Stromal cell of bone marrow (primary cell): Measurements from ENCODE around the gene CTSG.
"Not testable (repeated sequence)": the region's sequence is repeated elsewhere in the genome, so short reads cannot be mapped to it uniquely, and the experiment has no call there.

Experiments
- DNase-seq: peaks from one replicate; pipeline ENCODE4 v3.0.0-alpha.2; 2012; ENCODE audit warnings: low read depth

CTSG gene, protein sequence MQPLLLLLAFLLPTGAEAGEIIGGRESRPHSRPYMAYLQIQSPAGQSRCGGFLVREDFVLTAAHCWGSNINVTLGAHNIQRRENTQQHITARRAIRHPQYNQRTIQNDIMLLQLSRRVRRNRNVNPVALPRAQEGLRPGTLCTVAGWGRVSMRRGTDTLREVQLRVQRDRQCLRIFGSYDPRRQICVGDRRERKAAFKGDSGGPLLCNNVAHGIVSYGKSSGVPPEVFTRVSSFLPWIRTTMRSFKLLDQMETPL

DNA sequence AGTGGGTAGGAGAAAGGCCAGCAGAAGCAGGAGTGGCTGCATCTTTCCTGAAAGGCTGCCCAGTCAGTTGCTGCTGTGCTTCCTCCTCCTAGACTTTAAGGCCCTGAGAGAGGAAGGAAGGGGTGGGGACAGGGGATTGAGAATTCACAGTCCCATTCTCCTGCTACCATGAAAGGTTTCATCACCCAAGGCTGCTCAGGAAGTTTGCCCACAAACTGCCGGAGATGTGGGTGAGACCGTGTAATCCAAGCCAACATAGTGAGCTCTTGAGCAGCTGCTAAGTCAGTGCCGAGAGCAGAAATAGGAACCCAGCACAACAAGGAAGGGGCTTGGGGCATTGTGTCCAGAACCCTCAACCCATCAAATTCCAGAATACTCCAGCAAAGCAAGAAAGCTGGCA lies at the start of gene CTSG:
CTSG (minus strand) TSS at position 69 of the 400 bp plus-strand sequence; CDS start at position 42, 27 bp downstream.
- DNase-seq, result no peak

DNA sequence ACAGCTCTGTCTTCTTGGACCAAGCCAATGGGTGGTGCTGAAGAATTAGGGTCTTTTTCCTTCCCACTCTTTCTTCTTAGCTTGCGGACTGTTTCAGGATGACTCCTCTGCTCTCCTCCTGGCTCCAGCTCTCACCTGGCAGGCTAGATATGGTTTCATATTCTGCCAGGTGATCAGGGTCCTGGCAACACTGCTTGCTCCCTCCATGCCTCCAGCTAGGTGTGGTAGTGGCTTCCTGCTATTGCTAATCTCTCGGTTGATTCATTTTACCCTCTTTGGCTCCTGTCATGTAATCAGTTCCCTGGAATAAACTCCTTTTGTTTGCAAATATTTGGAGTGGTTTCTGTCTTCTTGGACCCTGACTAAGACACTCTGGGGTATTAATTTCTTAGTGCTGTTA lies 37.7 kb upstream of the CTSG start:
- DNase-seq, result no peak

DNA sequence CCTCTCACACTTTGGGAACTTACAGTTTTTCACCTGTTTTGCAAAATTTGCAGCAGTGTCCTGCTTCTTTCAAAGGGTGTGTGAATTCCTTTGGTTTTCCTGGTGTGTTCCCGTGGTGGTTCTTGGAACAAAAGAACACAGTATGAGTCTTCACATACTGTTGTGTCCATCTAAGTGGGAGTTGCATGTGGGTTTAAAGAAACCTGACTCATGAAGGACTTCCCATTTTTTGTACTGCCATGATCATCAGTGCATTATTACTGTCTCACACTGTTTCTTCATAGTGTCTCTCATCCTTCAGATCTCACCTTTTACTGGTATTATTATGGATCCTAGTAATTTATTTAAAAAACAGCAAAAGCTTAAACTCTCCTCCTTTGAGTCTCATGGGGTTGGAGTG lies 37.2 kb upstream of the CTSG start:
- DNase-seq, result no peak

DNA sequence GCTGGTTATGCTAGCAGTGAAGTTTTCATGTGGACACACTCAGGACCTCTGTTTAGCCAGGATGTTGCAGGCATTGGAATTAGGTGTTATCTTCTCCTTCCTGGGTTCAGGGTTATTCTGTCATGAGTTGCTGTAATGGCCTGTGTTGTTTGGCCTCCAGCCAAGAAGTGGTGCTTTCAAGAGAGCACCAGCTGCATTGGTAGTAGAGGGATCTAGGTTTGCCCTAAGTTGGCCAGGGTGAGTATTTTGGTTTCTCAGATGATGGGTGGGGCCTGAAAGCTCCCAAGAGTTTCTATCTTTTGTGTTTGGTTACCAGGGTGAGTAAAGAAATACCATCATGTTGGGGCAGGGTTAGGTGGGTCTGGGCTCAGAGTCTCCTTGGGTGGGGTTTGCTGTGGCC lies 36.1 kb upstream of the CTSG start:
- no peak for DNase-seq

DNA sequence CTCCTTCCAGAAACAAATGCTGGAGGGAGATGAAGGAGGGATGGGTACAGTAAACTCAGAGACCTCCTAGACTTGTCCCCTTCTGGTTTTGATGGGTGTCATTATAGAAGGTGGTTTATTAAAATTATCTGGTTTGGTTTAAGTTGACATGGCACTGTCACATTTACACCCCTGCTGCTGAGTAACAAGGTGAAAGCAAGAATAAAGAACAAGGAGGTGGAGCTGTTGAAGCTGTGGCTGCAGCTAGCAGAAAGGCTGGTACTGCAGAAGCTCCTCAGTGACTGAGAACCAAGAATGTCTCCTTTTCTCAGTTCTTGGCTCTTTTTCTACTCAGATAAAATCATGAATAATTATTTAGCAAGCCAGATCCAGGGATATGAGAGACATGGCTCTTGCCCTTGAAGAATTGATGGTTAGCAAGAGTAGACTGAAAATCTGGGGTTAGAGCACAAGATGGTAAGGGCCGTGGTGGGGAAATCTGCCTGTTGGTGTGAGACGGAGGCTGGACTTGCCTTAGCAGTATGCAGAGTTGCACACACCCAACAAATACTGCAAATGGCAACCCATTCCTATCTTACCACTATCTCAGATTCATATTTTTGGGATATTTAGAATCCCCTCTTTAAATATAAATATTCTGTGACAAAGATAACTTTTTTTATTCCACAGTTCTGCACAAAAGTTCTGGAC lies 33.8 kb upstream of the CTSG start, which contains the start of gene GZMH:
GZMH (minus strand) TSS at position 31 of the 690 bp plus-strand sequence. CDS start 72 bp downstream, outside the sequence.
- no peak for DNase-seq

DNA sequence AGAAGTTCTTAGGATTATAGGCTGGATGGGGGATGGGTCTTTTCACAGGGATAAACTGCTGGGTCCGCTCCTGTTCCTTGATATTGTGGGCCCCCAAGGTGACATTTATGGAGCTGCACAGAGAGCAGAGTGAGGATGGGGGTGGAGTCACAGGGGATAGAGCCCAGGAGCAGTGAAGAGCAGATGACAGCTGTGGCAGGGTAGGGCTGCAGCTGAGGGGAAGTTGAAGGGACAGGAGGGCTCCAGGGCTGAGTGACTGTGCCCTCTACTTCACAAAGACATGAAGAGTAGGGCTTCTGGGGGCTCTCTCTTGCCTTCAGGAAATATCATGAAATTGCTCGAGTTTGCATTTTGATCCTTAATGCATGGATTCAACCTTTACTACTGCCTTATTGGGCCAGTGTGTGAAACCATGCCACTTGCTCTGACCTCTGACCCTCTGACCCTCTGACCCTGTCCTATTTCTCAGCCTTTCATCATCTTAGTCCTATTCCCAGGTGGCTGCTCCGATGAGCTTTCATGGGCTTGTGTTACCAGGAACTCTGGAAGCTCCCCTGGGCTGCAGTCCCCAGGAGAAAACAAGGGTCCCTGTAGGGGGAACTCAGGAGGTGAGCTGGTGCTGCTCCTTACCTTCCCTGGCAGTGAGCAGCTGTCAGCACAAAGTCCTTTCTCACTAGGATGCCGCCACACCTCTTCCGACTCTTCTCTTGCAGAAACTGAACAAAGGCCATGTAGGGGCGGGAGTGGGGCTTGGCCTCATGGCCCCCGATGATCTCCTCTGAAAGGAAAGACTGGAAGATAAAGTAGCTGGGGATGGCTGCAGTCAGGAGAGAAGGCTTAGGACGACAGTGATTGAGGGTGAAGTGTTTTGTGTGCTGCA lies 31.8 kb upstream of the CTSG start:
- no peak for DNase-seq

DNA sequence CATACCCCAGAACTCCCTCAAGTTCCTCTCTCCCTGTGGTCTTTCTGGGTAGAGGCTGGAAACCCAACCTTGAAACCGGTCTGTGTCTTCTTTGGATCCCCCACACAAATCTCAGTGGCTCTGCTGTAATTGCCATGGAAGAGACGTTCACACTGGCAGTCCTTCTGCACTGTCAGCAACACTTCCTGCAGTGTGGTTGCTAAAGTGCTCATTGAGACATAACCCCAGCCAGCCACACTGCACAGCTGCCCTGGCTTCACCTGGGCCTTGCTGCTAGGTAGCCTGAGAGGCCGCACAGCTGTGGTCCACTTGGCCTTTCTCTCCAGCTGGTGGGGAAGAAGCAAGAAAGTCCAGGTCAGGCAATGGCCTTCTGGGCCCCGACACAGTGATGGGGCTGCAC lies 31.0 kb upstream of the CTSG start:
- DNase-seq, result no peak

DNA sequence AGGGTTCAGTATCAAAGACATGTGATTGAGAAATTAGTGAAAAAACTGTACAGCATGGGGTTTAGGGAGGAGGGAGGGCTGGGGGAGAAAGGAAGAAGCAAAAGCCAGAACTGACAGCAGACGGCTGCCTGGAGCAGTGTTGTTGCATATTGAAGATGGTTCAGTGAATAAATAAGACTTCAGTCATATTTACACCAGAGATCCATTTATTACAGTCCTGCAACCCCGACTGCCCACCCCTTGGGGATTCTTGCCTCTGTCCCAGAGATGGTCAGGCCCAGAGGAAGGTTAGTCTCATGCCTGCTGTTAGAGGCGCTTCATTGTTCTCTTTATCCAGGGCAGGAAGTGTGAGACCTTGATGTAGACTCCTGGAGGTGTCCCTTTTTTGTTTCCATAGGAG lies 30.2 kb upstream of the CTSG start:
- no peak for DNase-seq

DNA sequence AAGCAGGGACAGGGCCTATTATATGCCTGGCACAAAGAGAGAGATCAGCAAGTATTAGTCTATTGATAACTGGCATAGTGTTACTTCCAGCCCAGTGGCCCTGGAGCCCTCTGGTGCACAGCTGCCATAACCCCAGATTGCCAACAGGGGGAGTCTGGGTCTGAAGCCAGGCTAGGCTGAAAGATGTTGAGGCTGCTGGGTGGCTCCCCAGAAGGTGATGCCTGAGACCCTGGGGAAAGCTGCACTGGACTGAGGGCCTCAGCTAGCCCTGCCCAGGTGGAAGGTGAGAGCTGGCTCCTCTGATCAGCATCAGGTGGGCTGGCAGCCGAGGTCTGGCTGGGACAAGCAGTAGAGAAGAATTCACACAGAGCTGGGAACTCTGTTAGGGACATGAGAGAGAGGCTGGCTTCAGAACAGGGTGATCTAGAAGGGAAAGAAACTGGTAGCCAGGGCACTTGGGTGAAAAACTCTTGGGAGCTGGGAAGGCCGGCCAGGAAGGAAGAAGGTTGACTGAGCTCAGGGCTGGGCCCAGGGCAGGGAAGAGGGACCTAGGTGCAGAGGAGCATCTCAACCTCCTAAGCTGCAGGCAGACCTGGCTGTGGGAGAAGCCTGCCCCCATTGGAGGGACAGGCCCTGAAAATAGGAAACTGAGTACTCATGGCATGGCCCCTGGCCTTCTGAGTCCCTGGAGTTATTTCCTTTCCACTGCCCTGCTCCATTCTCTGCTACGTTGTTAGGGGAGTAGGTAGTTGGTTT lies 29.6 kb upstream of the CTSG start:
- DNase-seq, result no peak

DNA sequence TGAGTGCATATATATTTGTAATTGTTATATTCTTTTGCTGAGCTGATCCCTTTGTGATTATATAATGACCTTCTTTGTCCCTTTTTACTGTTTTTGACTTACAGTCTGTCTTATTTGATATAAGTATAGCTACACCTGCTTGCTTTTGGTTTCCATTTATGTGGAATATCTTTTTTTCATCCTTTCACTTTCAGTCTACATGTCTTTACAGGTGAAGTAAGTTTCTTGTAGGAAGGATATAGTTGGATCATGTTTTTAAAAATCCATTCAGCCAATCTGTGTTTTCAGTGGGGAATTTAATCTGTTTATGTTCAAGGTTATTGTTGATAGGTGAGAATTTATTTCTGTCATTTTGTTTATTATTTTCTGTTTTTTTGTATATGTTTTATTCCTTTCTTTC lies 21.4 kb upstream of the CTSG start:
- DNase-seq, result no peak

DNA sequence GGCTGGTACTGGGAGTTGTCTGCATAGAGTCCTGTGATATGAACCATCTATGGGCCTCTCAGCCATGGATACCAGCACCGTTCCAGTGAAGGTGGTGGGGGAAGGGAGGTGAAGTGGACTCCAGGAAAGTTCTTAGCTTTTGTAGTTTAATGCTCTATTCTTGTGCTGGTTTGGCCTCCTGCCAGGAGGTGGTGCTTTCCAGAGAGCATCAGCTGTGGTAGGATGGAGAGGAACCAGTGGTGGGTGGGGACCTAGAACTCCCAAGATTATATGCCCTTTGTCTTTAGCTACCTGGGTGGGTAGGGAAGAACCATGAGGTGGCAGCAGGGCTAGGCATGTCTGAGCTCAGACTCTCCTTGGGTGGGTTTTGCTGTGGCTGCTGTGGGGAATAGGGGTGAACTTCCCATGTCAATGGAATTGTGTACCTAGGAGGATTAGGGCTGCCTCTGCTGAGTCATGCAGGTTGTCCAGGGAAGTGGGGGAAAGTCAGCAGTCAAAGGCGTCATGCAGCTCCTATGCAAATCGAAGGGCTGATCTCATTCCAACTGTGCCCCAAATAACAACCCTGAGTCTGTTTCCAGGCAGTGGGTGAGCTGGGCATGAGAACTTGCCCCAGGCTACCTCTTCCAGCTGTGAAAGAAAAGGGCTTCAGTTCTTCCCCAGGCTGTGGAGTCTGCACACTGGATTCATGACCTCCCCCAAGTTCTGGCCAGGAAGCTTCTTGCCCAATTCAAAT lies 19.2 kb upstream of the CTSG start:
- no peak for DNase-seq

DNA sequence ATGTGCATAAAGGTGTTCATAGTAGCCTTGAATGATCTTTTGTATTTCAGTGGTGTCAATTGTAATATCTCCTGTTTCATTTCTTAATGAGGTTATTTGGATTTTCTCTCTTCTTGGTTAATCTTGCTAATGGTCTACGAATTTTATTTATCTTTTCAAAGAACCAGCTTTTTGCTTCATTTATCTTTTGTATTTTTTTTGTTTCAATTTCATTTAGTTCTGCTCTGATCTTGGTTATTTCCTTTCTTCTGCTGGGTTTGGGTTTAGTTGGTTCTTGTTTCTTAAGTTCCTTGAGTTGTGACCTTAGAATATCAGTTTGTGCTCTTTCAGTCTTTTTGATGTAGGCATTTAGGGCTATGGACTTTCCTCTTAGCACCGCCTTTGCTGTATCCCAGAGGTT lies 15.0 kb upstream of the CTSG start:
- DNase-seq, result not testable (repeated sequence)

DNA sequence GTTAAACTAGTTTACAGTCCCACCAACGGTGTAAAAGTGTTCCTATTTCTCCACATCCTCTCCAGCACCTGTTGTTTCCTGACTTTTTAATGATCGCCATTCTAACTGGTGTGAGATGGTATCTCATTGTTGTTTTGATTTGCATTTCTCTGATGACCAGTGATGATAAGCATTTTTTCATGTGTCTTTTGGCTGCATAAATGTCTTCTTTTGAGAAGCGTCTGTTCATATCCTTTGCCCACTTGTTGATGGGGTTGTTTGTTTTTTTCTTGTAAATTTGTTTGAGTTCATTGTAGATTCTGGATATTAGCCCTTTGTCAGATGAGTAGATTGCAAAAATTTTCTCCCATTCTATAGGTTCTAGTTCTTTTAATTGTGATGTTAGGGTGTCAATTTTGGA lies 8.4 kb upstream of the CTSG start:
- DNase-seq, result not testable (repeated sequence)

DNA sequence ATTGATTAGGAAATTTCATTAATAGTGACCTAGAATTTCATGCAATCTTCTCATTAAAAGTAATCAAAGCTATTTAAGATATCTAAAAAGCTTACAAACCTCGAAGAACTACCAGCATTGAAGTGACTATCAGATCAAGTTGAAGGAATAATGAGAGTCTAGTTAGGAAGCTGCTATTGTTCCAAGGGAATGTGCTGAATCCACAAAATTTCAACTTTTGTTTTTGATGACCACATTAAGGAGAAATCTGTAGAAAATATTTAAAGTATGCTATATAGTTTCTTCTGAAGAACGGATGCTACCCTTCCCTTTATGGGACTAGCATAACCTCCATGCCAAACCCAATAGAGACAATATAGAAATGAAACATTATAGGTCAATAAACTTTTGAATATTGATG lies 2.5 kb upstream of the CTSG start:
- no peak for DNase-seq

DNA sequence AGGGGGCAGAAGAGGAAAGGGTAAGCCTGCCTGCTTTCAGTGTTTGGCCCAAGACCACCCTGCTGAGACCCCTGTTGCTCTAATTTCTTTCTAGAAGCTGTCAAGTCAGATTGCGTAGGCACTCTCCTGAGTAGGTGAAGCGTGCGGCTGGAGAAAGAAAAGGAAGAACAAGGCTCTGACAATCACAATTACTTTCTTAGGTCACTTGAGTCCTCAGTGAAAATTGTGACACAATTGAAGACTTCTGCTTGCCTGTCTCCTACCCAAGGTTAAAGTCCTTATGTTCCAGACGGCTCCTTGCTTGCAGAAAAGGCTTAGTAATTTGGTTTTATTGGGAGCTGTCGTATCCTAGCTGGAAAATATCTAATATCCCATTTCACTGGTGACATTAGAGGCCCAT lies 721 bp upstream of the CTSG start:
- no peak for DNase-seq

DNA sequence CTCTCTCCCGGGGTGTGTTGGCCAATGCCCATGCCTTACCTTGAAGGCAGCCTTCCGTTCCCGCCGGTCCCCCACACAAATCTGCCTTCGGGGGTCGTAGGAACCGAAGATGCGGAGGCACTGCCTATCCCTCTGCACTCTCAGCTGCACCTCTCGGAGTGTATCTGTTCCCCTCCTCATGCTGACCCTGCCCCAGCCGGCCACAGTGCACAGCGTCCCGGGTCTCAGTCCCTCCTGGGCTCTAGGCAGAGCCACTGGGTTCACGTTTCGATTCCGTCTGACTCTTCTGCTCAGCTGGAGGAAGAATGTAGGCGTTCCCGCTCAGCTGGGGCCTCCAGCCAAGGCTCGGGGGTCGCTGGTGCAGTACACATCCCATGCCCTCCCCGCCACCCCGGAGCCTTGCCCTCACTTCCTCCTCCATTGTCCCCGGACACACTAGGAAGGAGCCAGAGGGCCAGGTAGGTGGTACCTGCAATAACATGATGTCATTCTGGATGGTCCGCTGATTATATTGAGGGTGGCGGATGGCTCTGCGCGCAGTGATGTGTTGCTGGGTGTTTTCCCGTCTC lies 1.8 kb downstream of the CTSG start:
- no peak for DNase-seq

DNA sequence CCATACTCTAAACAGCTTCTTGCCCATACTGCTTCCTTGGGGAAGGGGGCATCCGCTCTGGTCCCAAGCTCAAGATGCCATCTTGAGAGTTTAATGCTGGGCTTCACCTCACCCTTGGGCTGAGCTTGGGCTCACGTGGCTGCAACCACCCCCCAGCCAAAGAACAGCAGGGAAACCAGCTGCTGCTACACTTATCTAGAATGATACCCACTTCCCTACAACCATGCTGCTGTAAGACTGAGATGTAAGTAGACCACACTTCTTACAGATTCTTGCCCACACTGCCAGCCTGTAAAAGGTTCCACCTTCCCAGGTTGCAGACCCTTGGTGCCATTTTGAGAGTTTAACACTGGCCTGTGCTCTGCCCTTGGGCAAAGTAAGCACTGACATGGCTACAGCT lies 9.7 kb downstream of the CTSG start:
- no peak for DNase-seq

DNA sequence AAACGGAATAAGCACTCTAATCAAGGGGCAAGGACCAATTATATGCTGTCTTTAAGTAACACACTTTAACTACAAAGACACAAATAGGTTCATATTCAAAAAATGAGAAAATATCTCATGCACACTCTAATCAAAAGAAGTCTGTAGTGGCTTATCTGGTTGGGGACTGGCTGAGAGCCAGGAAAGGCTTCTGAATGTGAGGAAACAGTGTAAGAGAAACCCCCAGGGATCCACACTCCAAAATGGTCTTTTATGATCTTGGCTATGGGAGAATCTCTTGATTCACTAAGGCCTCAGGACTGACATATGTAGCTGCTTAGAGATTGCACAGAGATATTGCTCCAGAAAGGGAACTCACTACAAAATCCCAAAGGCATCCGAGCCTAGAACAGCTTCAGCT lies 10.3 kb downstream of the CTSG start:
- DNase-seq, result no peak

DNA sequence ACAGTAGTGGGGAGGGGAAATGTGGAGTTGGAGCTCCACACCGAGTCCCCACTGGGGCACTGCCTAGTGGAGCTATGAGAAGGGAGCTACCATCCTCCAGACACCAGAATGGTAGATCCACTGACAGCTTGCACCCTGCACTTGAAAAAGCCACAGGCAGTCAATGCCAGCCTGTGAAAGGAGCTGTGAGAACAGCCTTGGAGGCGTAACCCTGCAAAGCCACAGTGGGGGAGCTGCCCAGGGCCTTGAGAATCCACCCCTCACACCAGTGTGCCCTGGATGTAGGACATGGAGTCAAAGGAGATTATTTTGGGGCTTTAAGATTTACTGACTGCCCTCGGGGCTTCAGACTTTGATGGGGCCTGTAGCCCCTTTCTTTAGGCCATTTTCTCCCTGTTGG lies 12.5 kb downstream of the CTSG start:
- no peak for DNase-seq

DNA sequence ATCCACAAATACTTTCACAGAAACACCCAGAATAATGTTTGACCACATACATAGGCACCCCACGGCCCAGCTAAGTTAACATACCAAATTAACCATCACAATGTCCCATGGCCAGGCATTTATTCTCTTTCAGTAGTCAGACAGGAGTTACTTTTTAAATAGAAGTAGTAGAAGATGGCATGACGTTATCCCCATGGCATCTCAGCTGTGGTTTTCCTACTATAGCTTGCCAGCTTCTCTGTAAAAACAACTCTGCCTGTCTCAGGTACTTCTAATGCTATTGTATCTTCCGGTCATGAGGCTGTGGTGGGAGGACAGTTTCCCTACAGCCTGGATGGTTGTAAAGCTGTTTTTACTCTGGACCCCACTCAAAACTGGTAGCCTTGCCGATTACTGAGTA lies 19.3 kb downstream of the CTSG start:
- DNase-seq, result peak; percentile 3

DNA sequence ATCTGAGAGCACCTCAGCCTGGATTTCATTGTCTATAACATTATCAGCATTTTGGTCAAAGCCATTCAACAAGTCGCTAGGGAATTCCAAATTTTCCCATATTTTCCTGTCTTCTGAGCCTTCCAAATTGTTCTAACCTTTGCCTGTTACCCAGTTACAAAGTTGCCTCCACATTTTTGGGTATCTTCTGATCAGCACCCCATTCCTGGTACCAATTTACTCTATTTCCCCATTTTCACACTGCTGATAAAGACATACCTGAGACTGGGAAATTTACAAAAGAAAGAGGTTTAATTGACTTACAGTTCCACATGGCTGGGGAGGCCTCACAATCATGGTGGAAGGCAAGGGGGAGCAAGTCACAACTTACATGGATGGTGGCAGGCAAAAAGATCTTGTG lies 27.0 kb downstream of the CTSG start:
- not testable (repeated sequence) for DNase-seq
